Activated T-helper 1 cell treated with Interleukin-2 at 50 U/mL for 16 hours (primary cell): ENCODE data around the gene AFF2.
"Not testable (repeated sequence)": the region's sequence is repeated elsewhere in the genome, so short reads cannot be mapped to it uniquely, and the experiment has no call there.

Experiments
- DNase-seq: peaks from one replicate; pipeline ENCODE4 v3.0.0-alpha.2; 2020; ENCODE audit warnings: low read depth

AFF2 gene

DNA sequence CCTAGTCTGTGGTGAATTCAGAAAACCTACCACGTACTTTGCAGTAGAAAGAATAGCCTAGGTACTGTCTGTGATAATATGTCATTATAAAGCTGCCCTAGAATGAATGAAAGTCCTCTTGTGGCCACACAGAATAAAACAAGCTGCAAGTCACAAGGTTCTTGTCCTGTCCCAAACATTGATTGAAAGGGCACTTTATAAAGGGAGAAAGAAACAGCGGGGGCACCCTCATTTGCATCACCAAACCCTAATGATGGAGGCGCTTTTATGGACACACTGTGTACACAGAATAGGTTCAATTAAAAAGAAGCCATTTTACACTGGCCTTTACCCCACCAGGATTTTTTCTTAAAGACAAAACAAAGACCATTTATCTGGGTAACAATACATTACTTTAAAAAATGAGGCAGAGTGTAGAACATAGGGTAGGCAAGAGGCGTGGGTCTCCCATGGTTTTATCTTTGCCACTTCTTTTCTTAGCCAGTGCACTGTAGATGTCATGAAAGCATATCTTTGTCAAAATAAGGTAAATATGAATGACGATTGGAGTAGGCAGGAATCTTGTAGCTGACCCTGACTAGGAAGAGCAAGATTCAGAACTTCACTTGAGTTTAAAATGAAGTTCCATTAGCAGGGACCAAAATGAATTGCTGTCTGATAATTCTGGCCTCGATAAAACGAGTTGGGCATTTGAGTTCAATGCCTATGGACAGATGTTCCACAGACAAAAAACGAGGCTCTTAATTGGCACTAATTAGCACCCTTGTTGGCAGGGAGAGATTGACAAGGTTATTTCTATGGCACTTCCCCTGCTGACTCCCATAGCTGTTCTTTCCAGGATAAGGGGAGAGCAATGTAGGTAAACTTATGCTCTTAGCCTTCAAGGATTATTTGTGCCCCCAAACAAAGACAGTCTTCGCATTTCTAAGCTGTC, 365.1 kb downstream of the AFF2 start:
- no peak for DNase-seq

DNA sequence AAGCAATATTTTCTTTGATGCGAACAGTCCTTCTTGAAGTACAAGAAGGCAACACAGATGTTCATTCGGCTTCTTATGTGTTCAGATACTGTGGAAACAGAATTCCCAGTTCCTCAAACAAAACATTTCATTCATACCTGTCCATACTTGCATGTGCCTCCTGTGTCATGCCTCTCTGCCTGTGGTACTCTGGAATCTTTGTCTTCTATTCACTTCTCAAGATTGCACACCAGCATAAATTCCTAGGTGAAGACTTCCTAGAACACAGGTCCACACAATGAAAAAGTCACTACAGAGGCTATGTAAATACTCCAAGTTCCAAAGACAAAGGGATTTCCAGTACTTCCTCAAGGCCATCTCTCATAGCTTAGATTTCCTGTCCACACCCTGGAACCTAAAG, 367.2 kb downstream of the AFF2 start:
- no peak for DNase-seq

DNA sequence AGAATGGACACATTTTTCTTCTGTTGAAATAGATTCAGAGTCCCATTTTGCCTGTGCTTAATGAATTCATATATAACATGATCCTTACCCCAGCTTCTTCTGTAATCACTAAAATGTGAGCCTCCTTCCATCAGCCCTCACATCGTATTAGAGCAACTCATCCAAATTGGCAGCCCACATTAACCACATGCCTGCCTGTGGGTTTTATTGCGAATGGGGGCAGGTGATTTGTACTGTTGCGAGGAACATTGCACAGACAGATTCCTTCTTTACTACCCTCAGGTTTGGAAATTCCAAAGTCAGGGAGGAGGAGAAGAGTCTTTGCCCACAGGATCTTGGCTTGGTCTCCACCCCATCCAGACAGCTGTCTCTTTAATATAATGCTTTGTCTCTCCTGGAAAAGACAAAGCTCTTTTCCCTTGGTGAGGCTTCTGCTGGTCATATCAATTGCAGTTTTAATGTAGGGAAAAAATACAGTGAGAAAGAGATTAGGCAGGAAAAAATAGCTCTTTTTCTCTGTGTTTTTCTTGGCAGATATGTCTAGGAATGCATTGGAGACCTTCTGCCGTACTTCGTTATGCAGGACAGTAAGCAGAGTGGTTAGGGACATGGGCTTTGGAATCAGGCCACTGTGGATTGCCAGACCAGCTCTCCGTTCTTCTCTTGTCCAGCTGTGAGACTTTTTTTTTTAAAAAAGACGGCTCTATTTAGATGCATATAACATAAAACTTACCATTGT, 371.2 kb downstream of the AFF2 start:
- DNase-seq = no peak

DNA sequence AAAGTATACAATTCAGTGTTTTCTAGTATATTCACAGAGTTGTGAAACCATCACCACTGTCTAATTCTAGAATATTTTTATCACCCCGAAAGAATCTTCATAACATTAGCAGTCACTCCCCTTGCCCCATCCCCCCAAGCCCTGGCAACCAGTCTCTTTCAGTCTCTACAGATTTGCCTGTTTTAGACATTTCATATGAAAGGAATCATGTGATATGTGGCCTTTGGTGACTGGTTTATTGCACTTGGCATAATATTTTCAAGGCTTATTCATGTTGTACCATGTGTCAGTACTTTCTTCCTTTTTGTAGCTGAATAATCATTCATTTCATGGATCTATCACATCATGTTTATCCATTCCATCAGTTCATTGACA, 371.7 kb downstream of the AFF2 start:
- no peak for DNase-seq

DNA sequence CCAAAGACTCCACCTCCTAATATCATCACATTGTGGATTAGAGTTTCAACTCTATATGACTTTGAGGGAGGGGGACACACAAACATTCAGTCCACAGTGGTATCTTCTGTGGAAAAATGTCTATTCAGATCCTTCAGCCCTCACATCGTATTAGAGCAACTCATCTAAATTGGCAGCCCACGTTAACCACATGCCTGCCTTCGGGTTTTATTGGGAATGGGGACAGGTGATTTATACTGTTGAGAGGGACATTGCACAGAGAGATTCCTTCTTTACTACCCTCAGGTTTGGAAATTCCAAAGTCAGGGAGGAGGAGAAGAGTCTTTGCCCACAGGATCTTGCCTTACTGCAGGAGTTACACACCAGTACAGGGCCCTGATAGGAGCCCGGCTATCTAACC, 372.5 kb downstream of the AFF2 start:
- no peak for DNase-seq

DNA sequence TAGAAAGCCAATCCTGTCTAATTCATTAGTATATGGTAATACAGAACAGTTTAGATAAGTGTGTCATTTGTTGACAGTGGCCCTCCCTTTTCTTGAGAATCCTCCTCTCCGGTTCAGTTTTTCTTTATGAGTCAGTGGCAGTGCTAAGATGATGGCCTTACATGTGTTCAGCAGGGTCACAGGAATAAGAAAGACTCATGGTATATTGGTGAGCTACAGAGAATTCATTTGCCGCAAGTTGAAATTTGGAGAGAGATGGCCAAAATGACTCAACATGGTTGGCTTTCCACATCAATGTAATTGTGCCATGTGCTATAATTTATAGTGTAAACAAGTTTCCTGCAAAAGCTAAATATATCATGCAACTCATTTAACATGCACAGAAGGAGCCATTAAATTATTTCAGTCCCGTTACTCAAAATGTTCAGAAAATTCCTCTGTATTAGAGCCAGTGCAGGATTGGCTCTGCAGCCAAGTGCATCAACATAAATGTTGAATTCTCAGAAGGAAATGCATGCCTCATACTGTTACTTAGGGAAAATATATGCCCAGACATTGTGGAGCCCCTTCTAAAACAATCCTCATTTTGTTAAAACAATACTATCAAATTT, 374.3 kb downstream of the AFF2 start:
- no peak for DNase-seq

DNA sequence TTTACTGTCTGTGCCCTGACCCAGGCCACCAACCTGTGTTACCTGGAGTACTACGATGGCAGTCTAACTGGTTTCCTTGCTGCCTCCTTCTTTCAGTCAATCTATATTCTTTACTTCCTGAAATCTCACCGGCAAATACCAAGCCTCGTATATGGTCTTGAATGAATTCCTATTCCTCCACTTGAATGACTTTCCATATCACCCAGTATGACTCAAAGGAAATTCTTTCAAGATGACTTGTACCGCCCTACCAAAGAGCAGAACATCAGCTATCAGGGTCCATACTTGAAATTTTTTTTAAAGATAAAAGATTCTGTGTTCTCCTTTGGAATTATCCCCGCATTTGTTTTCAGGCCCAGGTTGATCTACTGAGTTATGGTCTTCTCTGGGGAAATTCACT, 378.0 kb downstream of the AFF2 start:
- DNase-seq = no peak

DNA sequence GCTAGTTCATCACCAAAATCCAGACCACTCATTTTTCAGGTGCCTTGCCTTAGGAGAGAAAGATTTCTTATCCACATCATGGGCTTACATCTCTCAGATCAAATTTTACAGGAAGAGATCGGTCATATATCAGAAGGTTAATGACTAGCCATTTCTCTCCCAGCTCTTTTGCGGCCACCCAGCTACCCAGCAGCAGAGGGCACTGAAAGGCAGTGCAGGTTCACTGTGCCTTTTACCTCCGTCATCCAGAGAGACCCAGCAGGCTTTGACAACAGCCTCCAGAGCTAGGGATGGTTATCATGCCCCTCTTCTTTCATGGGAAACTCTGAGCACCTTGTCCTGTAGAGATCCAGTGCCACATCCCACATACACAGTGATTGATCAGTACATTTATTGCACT, 384.8 kb downstream of the AFF2 start:
- DNase-seq = no peak

DNA sequence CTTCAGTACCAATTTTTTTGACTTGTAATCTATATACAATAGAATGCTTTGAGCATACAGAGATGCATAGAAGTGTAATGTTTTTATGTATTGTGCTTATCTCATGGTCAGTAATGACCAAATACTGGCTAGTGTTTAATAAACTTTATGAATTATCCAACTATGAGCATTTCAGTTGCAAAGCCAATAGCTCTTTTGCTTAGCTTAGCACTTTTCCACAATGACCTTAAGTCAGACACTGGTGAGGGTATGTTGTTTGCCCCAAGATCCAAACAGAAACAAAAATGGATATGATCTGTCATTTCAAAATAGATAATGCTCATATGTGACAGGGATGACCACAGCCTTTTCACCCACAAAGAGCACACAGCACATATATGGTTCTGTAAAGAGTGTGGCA, 393.0 kb downstream of the AFF2 start:
- no peak for DNase-seq

DNA sequence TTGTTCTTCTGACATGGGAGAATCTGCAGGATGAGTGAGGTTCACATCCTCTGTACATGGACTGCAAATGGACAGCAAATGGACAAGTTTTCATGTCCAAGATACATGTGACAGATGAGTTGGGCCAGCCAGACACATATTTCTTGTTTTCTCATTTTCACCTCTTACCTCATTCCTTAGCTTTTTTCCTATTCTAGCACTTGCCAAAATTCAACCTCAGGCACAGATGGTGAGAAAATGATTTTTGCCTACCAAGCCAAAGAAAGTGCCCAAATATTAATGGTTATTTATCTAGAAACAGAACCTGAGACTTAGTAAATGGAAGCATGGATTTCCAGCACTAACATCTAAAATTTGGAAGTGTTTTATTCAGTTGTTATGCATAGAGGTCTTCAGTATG, 402.2 kb downstream of the AFF2 start:
- no peak for DNase-seq

DNA sequence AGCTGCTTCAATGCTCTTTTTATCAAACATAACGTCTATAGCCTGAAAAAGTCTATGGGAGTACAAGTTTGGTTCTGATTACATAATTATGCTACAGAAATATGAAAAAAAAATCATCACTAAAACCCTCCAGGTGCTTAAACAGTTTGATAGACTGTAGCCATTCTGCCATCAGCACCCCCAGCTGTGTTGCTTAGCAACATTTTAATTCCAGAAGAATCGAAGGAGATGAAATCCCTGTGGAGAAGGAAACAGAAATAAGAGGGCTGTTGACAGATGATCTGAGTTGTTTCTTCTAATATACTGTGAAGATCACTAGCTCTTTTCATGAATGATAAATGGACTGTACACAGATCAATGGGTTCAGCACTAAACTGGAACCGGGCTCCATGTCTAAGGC, 402.8 kb downstream of the AFF2 start:
- no peak for DNase-seq

DNA sequence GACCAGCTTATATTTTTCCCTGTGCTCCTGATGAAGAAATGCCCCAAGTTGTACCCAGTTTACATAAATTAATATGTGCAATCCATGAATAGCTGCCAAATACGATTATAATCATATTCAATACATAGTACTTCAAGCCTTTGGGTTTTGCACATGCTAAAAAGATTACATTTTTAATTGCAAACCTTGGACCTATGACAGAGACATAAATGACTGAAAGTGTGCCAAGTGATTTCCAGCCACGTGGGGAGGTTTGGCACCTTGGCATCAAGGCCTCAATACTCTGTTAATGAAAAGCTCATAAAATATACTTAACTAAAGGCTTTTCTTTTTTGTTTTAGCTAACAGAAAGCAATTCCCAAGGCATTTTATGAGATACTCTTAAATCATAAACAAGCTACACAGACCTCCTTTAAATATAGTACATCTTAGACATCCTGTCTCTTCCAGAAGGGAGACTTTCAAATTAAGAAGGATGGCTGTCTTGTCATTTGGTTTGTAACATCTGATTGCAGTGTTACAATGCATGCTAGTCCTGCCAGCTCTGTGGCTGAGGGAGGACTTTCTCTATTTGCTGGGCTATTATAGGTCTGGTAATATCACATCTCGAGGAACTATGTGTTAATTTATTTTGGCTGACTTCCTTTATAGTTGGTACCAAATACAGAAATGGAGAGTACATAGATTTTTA, 404.1 kb downstream of the AFF2 start:
- DNase-seq = no peak

DNA sequence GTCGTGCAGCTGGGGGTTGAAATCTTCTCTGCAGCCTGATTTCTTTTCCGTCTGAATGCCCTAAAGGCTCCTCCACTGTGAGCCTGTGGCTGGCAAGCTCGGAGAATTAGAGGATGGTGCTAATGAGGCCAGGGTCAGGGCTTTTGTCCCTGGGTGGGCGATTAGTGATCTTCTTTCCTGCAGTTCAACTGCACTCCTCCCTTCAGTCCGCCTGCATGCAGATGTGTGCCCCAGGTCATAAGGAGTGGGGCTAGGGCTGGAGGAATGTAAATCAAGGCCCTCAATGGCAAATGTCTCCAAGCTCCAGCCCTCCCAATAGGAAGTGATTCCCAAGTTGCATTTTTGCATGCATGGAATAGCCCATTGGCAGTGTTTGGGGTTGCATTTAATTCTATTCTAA, 405.0 kb downstream of the AFF2 start:
- DNase-seq = no peak

DNA sequence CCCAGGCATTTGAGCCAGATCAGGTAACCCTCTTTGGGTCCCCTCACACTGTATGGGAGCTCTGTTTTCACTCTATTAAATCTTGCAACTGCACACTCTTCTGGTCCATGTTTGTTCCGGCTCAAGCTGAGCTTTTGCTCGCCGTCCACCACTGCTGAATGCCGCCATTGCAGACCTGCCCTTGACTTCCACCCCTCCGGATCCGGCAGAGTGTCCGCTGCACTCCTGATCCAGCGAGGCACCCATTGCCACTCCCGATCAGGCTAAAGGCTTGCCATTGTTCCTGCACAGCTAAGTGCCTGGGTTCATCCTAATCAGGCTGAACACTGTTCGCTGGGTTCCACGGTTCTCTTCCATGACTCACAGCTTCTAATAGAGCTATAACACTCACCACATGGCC, 406.2 kb downstream of the AFF2 start:
- not testable (repeated sequence) for DNase-seq

DNA sequence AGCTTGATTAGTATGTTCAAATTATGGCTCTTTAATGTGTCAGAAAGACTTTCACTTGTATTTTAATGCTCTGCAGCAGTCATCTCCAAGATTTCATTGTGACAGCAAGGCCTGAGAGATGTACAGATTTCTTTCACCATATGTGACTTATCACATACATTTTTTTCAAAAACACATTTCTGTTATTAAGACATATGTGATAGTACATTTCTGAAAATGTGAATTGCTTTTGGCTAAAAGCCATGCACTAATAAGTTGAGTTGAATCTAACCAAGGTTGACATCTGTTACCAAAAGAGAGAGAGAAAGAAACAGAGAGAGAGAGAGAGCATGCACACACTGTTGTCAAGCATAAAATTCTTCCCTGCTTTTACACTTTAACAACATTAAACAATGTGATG, 409.3 kb downstream of the AFF2 start:
- no peak for DNase-seq

DNA sequence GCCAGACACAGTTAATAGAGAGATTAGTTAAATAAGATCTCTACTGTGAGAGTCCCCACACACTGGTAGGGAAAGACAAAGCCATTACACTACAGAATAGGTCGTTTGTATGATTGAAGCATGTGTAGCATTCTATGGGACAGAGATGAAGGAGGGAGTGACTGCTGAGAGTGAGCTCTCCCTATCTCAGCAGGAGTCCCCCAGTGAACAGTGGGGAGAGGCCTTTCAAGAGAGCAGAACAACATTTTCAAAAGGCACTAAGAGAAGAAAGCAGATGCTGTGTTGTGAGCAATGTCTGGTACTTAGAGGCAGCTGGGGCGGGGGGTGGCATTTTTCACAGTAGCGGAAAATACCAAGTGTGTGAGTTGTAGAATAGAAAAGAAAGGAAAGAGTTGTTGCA, 413.6 kb downstream of the AFF2 start:
- DNase-seq = no peak

DNA sequence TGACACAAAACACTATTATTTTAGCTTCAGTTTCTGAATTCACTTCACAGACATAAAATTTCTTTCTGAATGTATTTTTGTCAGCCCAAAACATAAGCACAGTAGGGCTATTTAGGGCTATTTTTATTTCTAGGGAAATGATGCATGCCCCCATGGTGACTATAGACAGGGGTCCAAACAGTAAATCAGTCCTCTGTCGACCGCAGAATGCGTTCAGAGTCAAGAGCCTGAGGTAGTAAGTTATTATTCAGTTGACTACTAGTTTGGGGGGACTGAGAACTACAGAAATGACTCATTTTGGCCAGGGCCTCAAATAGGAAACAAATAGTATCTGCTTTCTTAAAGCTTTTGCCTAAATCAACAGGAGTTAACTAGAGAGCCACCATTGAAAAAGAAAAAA, 414.4 kb downstream of the AFF2 start:
- DNase-seq = no peak

DNA sequence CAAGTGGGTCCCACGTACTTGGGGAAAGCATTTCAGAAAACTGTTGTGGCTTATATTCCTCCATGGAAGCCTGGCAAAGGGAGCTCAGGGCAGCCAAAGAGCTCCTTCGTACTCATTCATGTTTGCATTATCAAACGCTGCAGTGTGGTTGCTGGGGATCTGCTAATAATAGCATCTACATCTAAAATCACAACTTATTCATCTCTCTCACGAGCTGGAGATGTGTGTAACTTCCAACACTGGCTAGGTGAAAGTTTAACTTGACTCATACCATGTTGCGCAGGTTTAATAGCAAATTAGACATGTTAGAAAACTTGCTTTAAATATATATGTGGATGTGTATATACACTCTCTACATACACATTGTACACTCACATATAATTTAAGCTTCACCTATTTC, 415.1 kb downstream of the AFF2 start:
- no peak for DNase-seq

DNA sequence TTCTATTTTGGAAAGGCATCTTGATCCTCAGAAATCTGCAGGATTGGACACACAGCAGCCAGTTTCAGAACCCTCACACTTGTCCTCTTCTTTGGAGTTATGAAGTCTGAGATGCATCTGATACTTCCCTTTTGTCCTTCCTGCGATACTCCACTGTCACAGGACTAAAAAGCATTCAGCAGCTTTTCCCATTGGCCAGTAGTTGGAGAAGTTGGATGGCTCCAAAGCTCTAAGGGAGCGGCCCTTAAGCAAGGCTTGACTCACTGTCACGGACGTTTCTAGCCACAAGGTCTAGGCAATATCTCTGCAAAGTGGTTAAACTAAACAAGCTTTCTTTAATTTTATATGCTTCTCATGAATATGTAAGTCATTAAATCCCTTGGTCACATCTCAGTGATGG, 417.0 kb downstream of the AFF2 start:
- DNase-seq = no peak

DNA sequence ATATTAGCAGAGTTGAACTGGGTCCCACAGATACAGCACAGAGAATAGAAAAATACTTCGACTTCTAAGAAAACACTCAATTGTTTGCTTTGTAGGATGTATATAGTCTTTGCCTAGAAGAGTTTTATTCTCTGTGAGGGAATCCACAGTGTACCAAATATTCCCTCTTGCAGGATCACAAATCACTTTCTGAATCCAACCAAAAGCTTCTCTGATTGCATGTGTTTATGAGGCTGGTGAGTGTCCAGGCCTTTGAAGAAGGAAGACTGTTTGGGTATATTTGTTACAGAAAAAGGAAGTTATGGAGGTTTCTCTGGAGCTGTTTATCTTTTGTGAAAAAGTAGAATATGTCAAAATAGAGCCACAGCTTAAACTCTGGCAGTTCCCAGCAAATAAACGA, 423.2 kb downstream of the AFF2 start:
- DNase-seq = no peak

DNA sequence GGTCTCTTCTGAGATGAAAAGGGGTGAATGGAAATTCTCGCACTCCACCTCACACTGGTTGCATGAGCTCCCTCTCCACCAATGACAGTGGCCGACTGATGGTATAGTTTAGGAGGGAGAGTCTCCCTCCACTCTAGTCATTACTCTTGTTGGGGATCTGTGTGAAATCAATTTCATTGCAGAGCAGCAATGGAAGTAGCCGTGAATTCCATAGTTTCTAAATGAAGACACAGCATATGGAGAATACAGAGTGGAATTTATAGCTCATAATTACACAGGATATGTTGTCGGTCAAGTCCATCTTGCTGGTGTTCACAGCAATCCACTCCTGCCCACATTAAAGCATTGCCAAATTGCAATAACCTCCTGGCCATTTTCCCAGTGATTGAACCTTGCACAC, 426.0 kb downstream of the AFF2 start:
- DNase-seq = no peak

DNA sequence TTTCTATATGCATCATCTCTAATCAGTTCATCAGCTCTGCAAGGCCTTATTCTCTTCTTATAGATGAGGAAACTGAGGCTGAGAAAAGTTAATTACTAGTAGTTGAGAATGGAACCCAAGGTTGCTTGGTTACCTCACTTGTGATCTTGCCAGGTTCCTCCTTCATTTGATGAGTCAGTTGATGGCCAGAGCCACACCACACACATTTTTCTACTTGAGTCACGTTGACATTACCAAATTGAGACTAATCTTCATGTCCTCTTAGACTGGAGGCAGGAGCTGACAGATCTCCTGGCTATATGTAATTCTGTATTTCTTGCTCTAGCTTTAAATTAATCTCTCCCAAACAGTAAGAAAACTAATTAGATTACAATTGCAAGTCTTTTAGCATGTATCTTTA, 428.4 kb downstream of the AFF2 start:
- no peak for DNase-seq

DNA sequence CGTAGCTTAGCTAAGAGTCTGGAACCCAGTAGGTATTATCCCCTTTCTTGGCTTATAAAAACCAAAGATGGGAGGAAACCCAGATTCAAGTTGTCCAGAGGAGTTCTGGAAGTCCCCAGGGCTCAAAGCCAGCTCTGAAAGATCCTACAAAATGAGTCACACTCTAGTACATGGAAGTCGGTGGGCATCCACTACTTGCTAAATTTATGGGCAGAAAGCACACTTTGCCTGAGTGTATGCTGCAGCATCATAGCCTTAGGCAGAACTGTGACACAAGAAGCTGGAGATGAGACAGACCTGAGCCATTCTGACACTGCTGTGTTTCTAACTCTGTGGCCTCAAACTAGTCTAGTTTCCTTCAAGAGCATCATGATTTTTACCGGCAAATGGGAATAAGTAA, 429.3 kb downstream of the AFF2 start:
- no peak for DNase-seq
